GM18499 (cell line): Measurements from ENCODE around the gene NAP1L4.

Experiments
- ATAC-seq: cut with Tn5 transposase; IDR thresholded peaks from one replicate; pipeline ENCODE4 v1.9.1; 2021; ENCODE audit warnings: moderate number of reproducible peaks; ENCODE audit not compliant: insufficient read depth, unreplicated experiment

The NAP1L4 gene

DNA sequence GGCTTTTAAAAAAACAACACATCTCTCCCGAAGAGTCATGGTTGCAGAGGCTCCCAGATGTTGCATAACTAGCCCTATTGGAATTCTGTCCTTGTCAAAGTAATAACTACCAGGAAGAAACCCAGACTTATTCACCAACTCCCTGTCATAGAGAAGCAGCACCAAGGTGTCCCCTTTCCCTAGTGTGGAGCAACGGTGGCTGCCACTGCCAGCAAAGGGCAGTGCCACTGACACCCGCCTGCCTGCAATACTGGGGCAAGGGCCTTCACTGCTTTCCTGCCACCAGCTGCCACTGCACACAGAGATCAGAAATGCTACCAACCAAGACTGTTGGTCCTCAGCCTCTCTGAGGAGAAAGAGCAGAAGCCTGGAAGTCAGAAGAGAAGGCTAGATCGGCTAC, 27.3 kb downstream of the NAP1L4 start:
- ATAC-seq, result no peak

DNA sequence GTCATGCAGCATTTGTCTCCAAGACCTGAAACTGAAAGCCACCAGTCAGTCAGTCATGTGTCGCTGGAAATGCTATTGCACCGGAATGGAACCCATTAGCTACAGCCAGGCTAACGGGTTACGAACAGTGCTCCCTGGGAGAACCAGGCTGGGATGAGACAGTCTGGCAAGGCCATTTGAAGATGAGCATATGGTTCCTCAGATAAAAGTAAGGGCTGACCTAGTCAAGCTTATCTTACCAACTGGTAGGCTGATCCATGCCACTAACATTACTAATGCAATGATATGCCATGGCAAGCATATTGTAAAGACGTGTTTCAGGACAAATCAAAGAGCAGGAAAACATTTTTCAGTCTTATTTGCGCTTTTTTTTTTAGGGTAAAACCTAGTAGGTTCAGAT, 28.4 kb downstream of the NAP1L4 start:
- ATAC-seq, result no peak

DNA sequence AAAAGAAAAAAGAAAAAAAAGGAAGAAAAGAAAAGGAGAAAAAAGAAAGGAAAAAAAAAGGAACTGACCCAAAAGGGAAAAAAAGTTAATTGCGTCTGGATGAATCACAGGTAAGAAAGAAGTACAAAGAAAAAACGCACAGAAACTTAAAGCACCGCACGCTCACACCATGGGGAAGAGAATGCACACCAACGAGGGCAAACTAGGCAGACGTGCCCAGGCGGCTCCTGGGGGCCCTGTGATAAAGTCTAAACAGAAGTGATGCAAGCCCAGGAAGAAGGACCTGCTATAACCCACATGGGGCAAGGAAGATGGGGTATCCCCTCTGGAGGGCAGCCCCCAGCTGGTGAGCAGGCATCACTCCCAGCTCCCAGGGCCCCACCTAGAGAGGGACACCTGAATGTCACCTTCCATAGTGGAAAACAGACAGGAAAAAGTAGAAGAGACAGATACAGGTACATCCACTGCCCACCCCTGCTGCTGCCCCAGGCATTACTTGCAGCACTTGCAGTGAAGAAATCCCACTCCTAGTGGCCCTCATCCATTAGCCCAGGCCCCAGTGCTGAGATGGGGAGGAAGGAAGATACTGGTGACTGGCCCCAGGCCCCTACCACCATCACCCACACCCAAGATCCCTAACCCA, 28.9 kb downstream of the NAP1L4 start:
- ATAC-seq, result no peak

DNA sequence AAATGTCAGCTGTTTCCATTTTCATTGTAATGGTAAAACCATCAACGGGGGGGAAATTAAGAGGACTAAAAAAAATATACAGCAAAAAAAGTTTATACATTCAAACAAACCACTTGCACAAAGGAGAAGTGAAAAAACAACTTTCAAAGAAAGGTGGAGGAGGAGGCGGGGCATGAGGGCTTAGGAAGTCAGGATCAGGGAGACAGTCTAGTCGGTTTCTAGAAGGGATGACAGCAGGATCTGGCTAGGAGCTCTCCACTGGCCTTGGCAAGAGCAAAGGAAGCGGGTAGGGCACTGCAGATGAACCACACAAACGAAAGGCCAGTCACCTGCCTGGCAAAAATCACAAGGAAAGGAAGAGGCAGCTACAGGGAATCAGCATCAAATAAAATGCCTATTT, 31.0 kb downstream of the NAP1L4 start:
- ATAC-seq, result no peak

DNA sequence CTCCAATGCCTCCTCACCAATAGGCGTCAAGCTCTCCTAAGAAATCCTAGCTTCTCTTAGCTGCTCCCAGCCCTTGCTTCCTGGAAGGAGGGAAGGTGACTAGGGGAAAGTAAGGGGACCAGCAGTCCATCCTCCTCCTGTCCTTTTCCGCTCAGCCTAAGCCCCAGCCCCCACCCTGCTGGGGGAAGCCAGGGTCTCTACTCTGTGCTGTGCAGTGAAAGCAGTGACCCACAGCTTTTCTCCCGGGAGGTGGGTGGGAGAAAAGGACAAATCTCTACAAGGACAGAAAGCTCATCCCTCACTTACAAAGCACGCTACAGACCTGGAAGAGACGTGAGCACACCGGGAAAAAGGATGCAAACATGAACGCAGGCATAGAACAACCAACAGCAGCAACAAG, 32.0 kb downstream of the NAP1L4 start:
- no peak for ATAC-seq

DNA sequence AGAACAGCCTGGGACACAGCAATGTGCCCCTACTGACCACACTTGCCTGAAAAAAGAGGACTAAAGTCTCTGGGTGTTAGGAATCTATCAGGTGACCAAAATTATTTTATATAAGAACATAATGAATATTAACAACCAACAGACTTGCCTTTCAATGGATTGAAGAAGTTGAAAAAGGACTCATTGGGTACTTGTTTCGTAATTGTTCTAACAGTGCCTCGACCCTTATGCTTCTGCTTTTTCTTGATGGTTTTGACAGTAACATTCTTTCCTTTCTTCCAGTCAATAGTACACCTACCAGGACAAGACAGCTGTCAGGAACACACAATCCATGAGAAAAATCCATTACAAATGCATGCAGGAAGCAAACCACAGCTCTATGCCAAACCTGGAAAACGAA, 33.9 kb downstream of the NAP1L4 start:
- no peak for ATAC-seq

DNA sequence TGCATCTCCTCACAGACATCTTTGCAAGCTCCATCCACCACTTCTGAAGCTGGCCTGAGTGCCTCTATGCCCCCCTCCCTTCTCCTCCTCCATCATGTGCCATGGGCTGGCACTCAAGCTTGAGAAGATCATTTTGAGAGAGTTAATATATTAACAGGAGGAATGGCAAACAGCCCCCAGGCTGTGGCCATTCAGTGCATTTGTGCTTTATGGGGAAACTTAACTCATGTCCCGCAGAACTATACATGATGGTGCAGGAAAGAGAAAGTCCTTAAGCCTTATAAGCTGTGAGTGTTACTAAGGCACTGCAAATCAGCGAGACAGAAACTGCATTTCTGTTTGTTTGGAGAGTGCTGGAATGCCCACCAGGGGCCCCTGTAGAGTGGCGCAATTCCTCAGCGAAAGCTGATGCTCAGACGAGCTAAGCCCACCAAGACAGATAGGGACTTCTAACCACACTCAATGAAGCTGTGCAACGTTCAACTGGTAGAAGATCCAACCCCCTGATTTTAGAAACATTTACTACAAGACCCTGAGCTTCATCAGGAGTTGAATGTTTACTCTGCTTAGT, 36.1 kb downstream of the NAP1L4 start:
- ATAC-seq, result no peak

DNA sequence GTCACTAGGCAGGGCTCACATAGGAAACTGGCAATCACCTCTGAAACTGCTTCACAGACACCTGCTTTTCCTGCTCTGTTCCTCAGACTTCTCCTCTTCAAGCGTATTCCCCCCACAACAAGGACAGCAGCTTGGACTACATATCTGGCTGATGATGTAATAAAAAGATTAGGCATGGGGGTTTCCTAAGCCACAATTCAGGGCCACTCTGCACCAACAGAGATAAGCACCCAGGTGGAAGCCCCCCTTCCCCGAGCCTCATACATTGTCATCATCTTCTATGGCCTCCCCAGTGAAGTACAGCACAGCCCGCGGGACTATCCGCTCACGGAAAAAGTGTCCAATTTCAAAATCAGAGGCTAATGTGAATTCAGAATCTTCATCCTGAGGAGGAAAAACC, 37.9 kb downstream of the NAP1L4 start:
- no peak for ATAC-seq

DNA sequence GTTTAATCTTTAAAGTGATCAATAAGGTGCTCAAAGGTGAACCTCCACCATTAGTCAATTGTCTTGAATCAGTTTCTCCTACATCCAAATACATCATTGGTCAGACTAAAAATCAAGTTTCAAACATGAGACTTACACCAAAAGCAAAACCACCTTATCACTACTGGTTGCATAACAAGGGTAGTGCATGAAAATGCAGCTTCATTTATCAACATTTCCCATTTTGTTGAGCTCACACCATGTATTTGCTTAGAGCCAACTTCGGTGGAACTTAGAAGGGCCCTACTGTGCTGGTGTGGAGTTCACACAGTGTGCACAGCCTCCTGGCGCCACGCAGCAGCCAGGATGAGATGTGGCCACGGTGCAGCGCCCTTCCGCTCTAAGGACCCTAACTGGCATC, 39.8 kb downstream of the NAP1L4 start:
- no peak for ATAC-seq

DNA sequence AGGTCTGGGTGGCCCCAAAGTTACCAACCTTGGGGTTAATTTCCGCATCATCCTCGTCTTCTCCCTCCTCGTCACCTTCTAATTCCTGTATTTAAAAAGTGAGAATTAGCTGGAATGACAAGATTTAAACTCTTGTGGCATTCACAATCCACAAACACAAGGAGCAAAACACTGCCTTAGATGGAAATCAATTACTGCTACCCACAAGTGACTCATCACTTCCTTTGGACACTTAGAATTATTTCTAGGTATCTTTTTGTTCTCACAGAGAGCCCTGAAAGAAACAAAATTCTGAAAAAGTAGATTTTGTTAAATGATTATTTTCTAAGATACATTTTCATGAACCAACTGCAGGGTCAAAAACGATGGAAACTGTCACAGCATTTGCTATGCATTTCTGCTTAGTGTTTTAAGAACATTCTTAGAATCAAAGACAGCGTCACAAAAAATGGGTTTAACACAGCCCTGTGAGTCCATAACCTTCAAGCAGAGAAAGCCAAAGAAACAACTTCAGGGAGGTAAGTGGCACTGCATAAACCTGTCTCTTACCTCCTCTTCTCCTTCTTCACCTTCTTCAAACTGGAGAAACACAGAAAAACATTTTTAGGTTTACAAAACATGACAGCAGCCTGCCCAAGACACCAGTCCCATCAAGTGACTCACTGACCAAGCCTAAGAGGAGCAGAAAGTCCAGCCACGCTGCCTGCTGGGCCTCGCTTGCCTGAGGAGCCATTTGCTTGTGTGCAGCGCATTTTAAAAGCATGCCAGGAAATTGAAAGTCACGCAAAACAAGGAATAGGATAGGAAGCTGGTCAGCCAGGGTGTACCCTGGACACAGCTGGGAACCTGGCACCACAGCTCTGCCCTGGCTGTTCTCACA, 40.7 kb downstream of the NAP1L4 start:
- ATAC-seq, result no peak

DNA sequence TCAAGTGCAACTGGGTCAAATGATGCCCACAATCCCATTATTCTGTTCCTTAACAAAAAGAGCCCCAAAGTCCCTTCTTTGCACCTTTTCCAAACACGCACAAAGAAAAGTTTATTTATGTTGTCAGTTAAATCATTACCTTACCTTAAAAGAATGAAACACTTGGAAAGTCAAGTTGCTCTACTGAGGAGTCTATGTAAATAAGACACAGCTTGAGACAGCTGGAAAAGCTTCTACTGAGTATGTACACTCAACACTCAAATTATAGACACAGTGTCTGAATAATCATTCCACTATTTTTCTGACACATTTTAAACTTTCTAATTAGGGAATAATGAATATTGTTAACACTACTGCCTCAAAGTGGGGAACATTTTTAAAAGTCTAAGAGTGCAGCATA, 41.3 kb downstream of the NAP1L4 start:
- ATAC-seq, result no peak

DNA sequence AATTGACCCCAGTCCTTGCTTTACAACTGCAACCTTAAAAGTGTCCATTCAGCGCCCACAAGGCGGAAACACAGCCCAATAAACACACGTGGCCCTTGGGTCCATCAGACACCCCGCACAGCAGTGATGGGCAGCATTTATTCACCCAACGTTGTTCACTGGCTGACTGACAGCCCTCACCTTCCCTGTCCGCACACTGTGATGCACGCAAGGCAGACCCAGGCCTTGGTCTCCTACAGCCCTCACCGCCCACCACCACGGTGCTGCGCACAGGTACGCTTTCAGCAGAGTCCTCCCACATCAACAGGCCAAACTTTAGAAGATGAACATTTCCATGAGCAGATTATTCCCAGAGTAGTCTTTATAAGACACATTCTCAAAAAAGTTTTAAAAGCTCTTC, 42.2 kb downstream of the NAP1L4 start:
- no peak for ATAC-seq

DNA sequence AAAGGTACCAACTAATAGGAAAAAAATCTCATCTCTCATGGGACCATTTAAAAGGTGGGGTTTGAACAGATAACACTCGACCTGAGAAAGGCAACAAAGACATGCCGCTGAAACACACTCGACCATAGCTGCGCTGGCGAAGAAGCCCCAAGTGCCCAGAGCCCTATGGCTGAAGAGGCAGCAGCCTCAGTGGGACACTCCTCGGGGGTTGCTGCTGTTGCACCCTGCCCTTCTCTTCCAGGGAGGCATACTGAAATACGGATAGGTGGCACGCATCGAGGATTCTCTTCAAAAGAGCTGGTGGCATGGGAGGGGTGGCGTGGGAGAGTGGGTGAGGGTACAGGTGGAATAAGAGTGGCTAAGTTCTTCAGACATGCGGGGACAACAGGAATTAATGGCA, 44.4 kb downstream of the NAP1L4 start:
- no peak for ATAC-seq

DNA sequence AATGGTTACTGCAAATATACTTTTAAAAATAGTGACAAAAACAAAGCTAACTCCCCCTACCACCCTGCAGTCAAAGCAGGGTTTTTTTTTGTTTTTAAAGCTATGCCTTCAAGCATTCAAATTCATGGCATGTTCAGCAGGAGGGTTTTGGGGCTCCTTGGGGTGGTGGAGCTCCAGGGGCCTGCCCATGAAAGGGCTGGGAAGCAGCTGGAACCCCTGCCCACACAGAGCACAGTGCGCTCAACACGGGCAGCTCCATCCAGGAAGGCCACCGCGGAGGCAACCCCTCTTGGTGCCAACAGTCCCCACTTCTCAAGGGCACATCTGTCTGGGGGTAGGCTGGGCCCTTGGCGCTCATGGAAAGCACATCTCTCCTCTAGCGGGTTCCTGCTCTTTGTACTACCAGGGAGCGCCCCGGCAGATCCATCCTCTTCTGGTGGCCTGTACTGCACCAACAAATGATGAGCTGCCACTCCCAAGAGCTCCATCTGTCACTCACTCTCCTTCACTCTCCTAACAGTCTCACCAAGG, 46.3 kb downstream of the NAP1L4 start:
- no peak for ATAC-seq

DNA sequence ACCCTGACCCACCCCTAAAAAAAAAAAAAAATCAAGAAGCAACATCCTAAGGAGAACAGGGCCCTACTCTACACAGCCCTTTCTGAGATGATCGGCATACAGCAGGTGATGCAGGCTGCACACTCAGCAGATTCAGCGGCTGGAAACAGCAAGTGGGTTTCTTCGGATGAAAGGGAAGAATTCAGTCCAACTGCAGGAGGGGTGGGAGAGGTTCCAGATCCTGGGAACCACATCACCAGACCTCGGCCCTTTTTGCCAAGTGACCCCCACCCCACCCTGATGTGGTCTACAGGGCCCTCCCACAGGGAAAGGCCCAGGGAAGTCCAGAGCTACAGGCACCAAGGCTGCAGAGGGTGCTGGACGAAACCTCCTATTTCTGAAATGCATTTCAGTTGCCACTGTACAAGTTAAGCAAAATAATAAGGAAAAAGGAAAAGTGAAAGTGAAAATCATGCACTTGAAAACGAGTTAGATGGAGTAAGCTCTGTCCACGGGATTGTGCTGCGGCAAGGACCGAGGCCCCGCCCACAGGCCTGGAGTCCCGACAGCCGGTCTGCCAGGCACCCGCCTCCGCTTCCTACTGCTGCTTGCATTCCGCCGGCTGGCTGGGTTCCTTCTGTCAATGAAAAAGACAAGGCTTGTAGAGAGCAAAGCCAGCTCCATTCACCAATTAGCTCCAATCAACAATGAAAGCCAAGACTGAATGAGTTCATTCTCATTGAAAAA, 46.9 kb downstream of the NAP1L4 start:
- ATAC-seq, result no peak

DNA sequence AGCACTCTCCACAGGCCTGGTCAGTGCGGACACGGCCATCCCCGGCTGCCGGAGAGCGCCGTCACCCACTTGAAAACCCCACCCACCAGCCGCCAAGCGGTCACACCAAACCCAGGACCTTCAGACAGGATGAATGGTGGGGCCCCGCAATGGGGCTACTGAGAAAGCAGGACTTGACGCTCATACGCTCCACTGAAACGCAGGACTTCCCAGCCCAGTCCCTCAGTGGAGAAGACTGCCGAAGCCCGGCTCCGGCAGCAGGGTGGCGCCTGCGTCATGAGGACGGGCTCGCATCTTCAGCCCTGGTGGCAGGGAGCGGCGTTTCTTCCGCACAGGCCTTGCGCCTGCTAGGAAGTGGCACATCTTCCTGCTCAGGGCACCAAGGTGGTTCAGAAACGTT, 47.6 kb downstream of the NAP1L4 start:
- ATAC-seq, result no peak

DNA sequence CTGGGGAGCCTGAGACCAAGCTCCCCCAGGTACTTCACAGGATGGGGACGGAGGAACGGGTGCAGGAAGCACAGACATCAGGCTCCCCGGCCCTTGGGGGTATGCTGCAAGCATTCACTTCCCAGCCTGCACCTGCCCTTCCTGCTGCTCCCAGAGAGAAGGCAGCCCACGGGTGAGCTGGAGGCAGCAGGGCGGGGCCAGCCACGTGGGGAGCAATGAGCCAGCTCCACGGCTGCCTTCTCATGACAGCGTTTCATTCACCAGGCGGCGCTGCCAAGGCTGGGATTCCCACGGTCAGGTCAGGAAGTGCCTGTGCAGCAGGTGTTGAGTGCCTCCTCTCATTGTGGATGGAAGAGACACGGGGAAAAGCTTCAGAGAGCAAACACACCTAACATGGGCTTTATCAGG, 48.4 kb downstream of the NAP1L4 start:
- ATAC-seq, result no peak

DNA sequence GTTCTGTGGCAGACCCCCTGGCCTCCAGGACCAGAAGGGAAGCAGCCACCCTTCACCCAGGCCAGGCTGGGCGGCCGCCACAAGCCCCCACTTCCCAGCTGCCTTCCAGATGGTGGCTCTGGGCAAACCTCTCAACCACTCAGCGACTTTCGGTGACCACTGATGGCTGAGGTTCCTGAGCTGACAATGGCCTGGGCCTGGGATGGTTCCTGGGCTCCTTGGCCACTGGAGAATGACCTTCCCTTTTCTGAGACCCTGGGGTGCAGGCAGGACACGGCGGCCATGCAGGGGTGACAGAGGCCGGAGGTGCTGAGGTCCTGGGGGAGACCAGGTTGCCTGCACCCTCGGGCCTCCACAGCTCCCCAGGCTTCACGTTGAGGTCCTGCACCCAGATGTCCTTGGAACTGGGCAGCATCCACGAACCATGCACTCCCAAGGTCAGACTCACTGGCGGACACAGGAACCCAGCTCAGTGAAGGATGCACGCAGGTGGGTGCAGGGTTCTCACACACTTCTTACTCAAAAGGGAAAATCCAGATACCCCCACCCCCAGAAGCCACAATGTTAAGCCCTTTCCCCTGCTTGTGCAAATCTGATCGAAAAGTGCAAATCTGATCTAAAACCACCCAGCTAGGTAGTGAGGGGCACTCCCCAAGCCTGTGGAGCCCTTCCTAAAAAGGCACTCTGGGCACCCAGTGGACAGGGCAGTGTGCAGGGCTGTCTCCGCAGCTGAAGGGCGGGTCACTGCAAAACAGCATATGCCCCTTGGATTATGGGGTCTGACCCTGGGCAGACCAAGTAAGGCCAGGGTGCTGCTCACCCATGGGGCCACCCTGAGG, 49.0 kb downstream of the NAP1L4 start:
- ATAC-seq, result no peak

DNA sequence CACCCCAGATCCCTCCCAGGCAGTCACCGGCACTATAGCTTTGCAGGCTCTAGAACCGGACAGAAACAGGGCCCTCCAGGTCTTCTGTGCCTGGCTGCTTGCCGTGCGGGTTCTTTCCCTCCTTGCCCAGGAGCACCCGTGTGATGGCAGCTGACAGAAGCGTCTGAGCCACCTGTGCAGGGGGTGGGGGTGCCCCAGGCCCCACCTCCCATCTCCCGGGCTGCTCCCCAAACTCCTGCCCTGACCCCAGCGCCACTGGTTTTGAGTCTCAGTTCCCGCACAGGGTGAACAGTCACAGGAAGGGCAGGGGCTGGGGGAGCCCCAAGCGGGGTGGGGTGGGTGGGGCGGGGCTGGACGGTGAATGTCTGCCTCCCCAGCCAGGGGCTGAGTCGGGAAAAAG, 49.7 kb downstream of the NAP1L4 start:
- ATAC-seq, result no peak
